NCI-H2227 (cell line): ENCODE measurements around the gene OOEP.
A peak's percentile ranks its signal among the peaks of the same experiment; 100 is the strongest.

ENCODE experiments used
- DNase-seq: peaks from one replicate; lab custom pipeline; 2025; ENCODE audit not compliant: unreplicated experiment; lab: John Stamatoyannopoulos, UW

Gene OOEP

DNA sequence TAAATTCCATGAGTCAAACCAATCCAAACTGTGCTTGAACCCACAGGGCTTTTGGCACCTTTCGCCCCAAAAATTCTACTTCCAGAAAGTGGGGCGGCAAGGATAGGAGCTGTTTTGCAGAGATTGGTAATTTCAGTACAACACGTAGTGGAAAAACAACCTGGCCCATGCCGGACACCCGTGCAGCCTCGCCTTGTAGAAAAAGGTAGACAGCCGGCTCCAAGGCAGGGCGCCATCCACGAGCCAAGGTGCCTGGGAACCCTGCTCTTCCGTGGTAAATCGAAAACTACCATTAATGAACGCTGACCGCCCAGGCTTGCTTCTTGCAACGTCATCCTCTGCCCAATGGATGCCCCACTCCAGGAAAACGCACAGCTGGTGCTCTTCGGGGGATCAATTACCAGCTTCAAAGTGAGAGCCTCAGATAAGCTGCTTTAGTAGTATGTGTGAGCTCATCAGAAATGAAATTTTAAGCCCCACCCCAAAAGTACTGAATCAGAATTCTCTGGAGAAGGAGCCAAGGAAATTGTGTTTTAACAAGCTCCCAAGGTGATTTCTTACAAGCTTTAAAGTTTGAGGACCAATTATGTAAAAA lies 1.8 kb downstream of the OOEP start:
- DNase-seq, result no peak

DNA sequence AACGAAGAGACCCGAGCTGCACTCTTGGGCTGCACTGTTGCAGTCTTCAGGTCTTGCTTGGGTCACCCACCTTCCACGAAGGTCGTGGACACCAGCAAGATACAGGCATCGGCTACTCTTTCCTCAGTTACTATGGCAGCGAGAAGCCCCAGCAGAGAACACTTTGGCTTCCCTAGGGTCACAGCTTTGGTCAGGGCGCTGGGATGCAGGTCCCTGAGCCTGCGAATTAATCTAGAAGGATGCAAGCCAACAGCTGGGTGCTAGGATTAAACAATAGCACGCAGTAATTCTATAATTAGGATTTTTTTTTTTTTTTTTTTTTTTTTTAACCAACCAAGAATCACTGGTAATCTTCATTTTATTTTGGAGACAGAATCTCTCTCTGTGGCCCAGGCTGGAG lies 5.1 kb downstream of the OOEP start:
- DNase-seq, result no peak

- no peak for DNase-seq
These were observed 5.6 kb downstream of the OOEP start for GRCh38 chr6:73364121-73364520.

DNA sequence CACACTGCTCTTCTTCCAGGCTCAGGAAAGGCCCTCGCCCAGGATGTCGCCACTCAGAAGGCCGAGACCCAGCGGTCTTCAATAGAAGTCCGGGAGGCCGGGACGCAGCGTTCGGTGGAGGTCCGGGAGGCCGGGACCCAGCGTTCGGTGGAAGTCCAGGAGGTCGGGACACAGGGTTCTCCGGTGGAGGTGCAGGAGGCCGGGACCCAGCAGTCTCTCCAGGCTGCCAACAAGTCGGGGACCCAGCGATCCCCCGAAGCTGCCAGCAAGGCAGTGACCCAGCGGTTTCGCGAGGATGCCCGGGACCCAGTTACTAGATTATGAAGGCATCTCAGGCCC lies 6.2 kb downstream of the OOEP start:
- DNase-seq, result no peak

DNA sequence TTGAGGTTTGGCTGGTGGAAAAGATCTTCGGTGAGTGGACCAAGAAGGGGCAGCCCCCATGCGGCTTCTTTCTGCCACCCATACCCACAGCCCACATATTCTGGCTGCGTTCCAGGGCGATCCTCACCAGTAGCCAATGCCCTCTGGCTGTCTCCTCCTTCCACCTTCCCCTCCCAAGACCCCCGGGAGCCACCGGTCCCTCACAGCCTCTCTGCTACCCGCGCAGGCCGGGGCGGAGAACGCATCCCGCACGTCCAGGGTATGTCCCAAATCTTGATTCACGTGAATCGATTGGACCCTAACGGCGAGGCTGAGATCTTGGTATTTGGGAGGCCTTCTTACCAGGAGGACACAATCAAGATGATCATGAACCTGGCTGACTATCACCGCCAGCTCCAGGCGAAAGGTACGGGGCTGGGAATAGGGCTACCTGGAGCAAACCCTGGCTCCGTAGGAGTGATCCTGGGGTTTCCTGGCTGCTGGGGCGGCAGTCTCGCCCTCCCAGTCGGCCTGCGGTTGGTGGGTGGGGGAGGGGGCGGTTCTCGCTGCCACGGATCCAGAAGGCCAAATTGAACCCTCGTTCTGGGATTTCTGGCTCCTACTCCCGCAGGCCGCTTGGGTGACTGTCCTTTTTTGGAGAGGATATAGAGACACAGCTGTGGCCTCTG lies 6.7 kb downstream of the OOEP start:
- DNase-seq, result no peak

- no peak for DNase-seq
These were observed 7.3 kb downstream of the OOEP start, which contains the start of gene KHDC3L for GRCh38 chr6:73362358-73362757. Gene KHDC3L, plus strand, starts transcription at chr6:73362658. Its CDS starts 72 bp downstream, at chr6:73362730.

- DNase-seq, result no peak
These were observed 15.8 kb downstream of the OOEP start, which contains the start of gene DPPA5 for GRCh38 chr6:73353636-73354593. Gene DPPA5, minus strand, starts transcription at chr6:73354276. Its CDS starts 51 bp downstream, at chr6:73354225.

DNA sequence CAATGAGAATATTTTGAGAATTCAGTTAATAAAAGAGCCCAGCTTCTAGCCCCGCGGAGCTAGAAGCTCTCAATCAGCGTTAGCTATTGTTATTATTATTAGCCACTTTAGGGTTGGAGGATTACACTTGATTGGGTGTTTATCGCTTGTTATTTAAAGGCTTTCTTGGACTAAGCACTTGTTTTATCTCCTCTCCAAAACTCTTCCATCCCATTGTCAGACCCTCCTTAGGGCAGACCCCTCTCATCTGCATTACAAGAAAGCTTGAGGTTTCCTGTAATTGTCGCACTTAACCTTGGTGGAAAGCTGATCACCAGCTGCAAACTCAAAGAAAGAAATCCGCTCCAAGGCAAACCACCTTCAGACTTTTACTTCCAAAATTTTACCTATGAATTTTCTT lies 20.4 kb downstream of the OOEP start:
- no peak for DNase-seq

DNA sequence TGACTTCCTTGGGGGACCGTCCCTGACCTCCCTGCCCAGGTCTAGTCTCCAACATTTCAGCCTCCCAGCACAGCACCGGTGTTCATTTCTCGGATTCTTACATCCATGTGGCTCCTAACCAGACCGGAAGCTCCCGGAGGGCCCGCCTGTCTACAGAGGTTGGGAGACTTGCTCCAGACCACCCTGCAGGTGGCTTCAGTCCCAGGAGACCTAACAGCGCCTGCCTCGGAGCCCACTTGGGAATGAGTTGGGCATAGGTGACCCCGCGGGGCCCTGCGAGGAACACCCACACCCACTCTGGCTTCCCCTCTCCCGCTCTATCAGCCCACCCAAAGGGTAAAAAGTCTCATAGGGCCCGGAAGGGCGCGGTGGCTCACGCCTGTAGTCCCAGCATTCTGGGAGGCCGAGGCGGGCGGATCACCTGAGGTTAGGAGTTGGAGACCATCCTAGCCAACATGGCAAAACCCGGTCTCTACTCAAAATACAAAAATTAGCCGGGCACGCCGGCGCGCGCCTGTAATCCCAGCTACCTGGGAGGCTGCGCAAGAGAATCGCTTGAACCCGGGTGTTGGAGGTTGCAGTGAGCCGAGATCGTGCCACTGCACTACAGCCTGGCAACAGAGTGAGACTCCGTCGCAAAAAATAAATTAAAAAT lies 21.0 kb downstream of the OOEP start:
- DNase-seq, result no peak

DNA sequence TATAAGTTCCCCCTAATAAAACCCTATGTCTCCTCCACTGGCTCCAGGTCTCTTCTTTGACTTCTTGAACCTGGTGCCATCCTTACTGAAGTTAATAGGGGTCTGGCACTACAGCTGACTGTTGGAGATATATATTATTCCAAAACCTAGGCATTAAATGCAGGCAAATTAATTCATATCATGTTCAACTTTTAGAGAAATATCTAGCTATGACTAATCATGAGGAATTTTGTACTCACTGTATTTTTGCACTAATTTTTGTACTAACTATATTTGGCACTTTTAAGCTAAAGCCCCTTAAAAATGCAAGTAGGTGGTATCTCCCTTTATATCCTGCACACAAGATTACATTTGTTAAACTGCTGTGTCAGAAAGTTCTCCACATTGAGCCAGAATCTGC lies 26.5 kb downstream of the OOEP start:
- no peak for DNase-seq

DNA sequence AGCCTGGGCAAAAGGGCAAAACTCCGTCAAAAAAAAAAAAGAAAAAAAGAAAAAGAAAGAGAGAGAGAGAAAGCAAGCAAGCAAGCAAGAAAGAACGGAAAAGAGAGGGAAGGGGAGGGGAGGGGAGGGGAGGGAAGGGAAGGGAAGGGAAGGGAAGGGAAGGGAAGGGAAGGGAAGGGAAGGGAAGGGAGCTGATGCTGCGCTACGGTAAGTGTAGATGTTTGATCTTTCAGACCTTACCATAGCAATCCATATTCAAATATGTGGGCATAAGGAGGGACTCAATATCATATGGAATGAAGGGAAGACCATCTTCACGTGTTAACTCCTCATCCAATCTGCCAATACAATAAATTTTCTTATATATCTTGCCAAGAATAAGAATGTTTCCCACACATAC lies 27.5 kb downstream of the OOEP start:
- no peak for DNase-seq

DNA sequence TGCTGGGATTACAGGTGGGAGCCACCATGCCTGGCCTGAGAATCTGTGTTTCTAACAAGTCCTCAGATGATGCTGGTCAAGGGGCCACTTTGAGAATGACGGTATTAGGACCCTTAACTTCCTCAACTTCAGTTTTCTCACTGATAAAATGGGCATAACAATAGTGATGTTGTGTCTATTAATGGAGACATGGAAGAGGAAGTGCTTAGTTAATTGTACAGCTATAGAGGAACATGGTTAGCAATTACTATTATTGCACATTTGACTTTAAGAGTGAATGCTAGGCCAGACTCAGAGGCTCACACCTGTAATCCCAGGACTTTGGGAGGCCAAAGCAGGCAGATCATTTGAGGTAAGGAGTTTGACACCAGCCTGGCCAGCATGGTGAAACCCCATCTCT lies 28.4 kb downstream of the OOEP start:
- DNase-seq, result no peak

DNA sequence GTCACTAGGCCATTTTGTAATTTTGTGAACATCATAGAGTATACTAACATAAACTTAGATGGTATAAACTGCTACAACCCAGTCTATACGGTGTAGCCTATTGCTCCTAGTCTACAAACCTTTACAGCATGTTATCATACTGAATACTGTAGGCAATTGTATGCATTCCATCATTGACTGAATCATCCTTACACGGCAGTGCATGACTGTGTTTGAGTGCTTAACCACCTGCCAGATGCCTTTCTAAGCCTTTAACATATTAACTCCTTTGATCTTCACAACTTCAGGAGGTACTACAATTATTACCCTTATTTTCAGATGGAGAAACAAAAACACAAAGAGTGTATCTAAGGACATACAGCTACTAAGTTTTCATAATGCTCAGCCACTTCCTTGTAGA lies 29.6 kb downstream of the OOEP start:
- DNase-seq, result no peak

DNA sequence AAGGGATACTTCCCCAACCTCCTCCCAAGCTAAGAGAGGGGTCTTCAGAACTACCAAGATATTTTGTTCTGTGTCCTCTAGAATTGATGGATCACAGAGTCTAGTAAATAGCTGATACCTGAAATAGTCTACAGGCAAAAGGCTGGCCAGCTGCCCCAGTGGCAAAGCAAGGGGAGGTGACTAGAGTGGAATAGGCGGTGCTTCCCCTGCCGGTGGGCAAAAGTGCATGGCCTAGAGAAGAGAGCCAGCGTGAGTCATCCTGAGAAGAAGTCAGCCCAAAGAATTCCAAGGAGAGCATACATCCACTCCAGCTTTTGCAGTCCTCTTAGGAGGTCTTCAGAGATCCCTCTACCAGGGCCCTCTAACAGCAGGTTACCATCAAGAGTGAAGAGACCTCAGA lies 30.4 kb downstream of the OOEP start:
- peak; percentile 4 for DNase-seq

DNA sequence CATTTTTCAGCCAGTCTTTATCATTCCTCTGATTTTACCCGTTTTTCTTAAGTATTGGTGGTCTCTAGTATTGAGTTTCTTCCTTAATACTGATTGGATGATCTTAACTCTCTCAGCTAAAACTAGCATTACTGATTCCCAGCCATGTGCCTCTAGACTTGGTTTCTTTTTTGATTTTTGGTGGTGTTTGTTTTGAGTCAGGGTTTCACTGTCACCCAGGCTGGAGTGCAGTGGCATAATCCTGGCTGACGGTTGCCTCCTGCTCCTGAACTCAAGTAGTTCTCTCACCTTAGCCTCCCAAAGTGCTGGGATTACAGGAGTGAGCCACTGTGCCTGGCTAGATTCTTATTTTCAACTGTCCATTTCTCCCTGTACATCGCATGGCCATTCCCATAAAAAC lies 40.5 kb downstream of the OOEP start:
- DNase-seq, result no peak

GRCh38 chr6:73328790-73329189 lies 40.9 kb downstream of the OOEP start:
- no peak for DNase-seq

DNA sequence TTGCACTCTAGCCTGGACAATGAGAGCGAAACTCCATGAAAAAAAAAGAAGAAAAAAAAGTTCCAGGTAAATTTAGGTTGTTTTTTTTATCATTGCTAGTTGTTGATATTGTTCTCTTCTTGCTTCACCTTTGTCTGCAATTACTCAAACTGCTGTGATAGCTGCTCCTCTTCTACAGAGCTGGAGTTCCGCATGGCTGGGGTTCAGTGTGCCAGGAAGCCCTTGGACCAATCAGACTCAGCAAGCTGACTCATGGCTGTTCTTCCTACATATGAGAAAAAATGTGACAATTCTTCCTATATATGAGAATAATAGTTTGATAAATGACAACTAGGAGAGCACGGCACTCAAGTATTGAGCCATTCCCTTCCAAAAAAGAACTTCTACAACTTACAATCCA lies 44.0 kb downstream of the OOEP start:
- DNase-seq, result no peak

- no peak for DNase-seq
These were observed 46.4 kb downstream of the OOEP start for GRCh38 chr6:73323323-73323722.
